Peyer's patch (tissue), 4 donors: ENCODE data around the gene CARD16. TPM values are rescaled to one million over a fixed set of nuclear protein-coding genes. Genes with fewer than 3 reads are reported as not detected.
A peak's percentile ranks its signal among the peaks of the same experiment; 100 is the strongest.

Experiments used
- DNase-seq, 3 donors: peaks; one replicate each; pipeline ENCODE4 v3.0.0-alpha.2; 2017 to 2019
- H3K27ac ChIP-seq, 4 donors: fragments of 200-600 bp; sonication (generic); one replicate each; pipeline ENCODE4 v1.5.1; 2016 to 2019
- H3K27me3 ChIP-seq, 2 donors: fragments of 200-600 bp; sonication (generic); one replicate each; pipeline ENCODE4 v1.5.1; 2019
- H3K36me3 ChIP-seq, 3 donors: fragments of 200-600 bp; sonication (generic); one replicate each; pipeline ENCODE4 v1.5.1; 2016 to 2019
- H3K4me1 ChIP-seq, 4 donors: fragments of 200-600 bp; sonication (generic); one replicate each; pipeline ENCODE4 v1.5.1; 2016 to 2019
- H3K4me3 ChIP-seq, 4 donors: fragments of 200-600 bp; sonication (generic); 1 replicate in 3 of 4; 2 replicates in 1 of 4; pipeline ENCODE4 v1.5.1; 2016 to 2019; ENCODE audit warnings: mild to moderate bottlenecking in 1 of 4
- H3K9me3 ChIP-seq, 4 donors: fragments of 200-600 bp; sonication (generic); one replicate each; pipeline ENCODE4 v1.5.1; 2016 to 2019; ENCODE audit warnings: mild to moderate bottlenecking in 1 of 4
- CTCF ChIP-seq, 6 experiments: fragments of 450-650 bp in 4 of 6; fragments of 200-600 bp in 2 of 6; sonication (generic) in 1 of 6; IDR thresholded peaks; one replicate each; pipeline ENCODE4 v1.5.1; 2017 to 2019; ENCODE audit warnings: antibody characterized with exemption in 6 of 6, mild to moderate bottlenecking in 3 of 6, moderate library complexity in 1 of 6
- POLR2A ChIP-seq, 2 donors: fragments of 450-650 bp; IDR thresholded peaks; one replicate each; pipeline ENCODE4 v1.5.1; 2017; ENCODE audit warnings: antibody characterized with exemption in 2 of 2, mild to moderate bottlenecking in 2 of 2, moderate library complexity in 2 of 2
- total RNA-seq, 4 donors: library from RNA; depleted of rRNA; stranded (reverse); fragments of >200 nt; gene quantifications; one replicate each; pipeline ENCODE4 v1.1.0, GENCODE V29; 2016

Gene CARD16
- total RNA-seq, 4 donors from 2014 or later: 9.2 to 43.3 (median 24.7) TPM

GRCh38 chr11:105049481-105049880, 4.3 kb upstream of the CARD16 start:
- TF ChIP-seq POLR2A (IDR thresholded peaks at IDR 0.05): no peak
- no peak for TF ChIP-seq CTCF (IDR thresholded peaks at IDR 0.05)
- H3K27me3 ChIP-seq: no peaks in the 10 kb centered on the region
- H3K4me3 ChIP-seq: no peak overlapping the region
- H3K36me3 ChIP-seq: no peaks in the 10 kb centered on the region
- H3K9me3 ChIP-seq: no peaks in the 10 kb centered on the region
- no peak overlapping the region for H3K27ac ChIP-seq
- DNase-seq: no peak
- peaks cover 0 to 4% (median 0%) of the 10 kb centered on the region in 4 donors for H3K4me1 ChIP-seq

- Histone ChIP-seq H3K9me3 (no peaks in the 10 kb centered on the region), H3K27me3 (no peaks in the 10 kb centered on the region), H3K4me1 (peaks cover 0 to 11% (median 5%) of the 10 kb centered on the region in 4 donors), H3K27ac (peak overlapping the region in 1 of 4 donors; percentile 12), H3K36me3 (no peaks in the 10 kb centered on the region), H3K4me3 (no peak overlapping the region)
- DNase-seq: peak in 1 of 3 donors; percentile 59
- TF ChIP-seq POLR2A (IDR thresholded peaks at IDR 0.05) (no peak), CTCF (IDR thresholded peaks at IDR 0.05) (no peak)
These were observed 1.9 kb upstream of the CARD16 start for GRCh38 chr11:105046898-105047579.

- H3K4me3 ChIP-seq: peak overlapping the region; percentile 38 to 47 (median 45)
- no peak for TF ChIP-seq CTCF (IDR thresholded peaks at IDR 0.05)
- no peak for TF ChIP-seq POLR2A (IDR thresholded peaks at IDR 0.05)
- DNase-seq: no peak
- H3K27ac ChIP-seq: peak overlapping the region; percentile 48 to 73 (median 64)
- H3K36me3 ChIP-seq: no peaks in the 10 kb centered on the region
- H3K27me3 ChIP-seq: no peaks in the 10 kb centered on the region
- H3K4me1 ChIP-seq: peaks cover 0 to 13% (median 5%) of the 10 kb centered on the region in 4 donors
- H3K9me3 ChIP-seq: no peaks in the 10 kb centered on the region
These were observed 651 bp upstream of the CARD16 start for GRCh38 chr11:105045676-105046296.

- Histone ChIP-seq H3K36me3 (no peaks in the 10 kb centered on the region), H3K4me1 (peaks cover 0 to 15% (median 5%) of the 10 kb centered on the region in 4 donors), H3K9me3 (no peaks in the 10 kb centered on the region), H3K4me3 (peak overlapping the region in 1 of 4 donors; percentile 0), H3K27ac (no peak overlapping the region), H3K27me3 (no peaks in the 10 kb centered on the region)
- TF ChIP-seq POLR2A (IDR thresholded peaks at IDR 0.05) (no peak), CTCF (IDR thresholded peaks at IDR 0.05) (no peak)
- no peak for DNase-seq
These were observed 3.0 kb downstream of the CARD16 start for GRCh38 chr11:105042178-105042577.

- Histone ChIP-seq H3K36me3 (no peaks in the 10 kb centered on the region), H3K9me3 (no peaks in the 10 kb centered on the region), H3K27me3 (no peaks in the 10 kb centered on the region), H3K27ac (no peak overlapping the region), H3K4me3 (no peak overlapping the region), H3K4me1 (peaks cover 0 to 15% (median 5%) of the 10 kb centered on the region in 4 donors)
- TF ChIP-seq CTCF (IDR thresholded peaks at IDR 0.05) (no peak), POLR2A (IDR thresholded peaks at IDR 0.05) (no peak)
- DNase-seq: no peak
These were observed 4.4 kb downstream of the CARD16 start for GRCh38 chr11:105040703-105041102.
